Activated T-helper 17 cell treated with anti-CD3 and anti-CD28 coated beads, Interleukin-2, amount 50 U/mL, for 72 hours (primary cell): Measurements from ENCODE around the gene NAA20. TPM values are rescaled to one million over a fixed set of nuclear protein-coding genes. Genes with fewer than 3 reads are reported as not detected.

Experiments used
- ATAC-seq: fragments of 150-1000 bp; cut with Tn5 transposase; replicated peaks from 2 replicates; pipeline ENCODE4 v1.10.0; 2021; ENCODE audit warnings: mild to moderate bottlenecking, moderate library complexity
- H3K27ac Mint-ChIP-seq: one replicate; pipeline ENCODE4 v1.8.0; 2022; ENCODE audit warnings: mixed read lengths
- H3K27me3 Mint-ChIP-seq: one replicate; pipeline ENCODE4 v1.8.0; 2022; ENCODE audit warnings: mixed read lengths
- H3K36me3 Mint-ChIP-seq: one replicate; pipeline ENCODE4 v1.8.0; 2022; ENCODE audit warnings: low read depth, mild to moderate bottlenecking, mixed read lengths
- H3K4me1 Mint-ChIP-seq: one replicate; pipeline ENCODE4 v1.8.0; 2022; ENCODE audit warnings: mixed read lengths
- H3K4me3 Mint-ChIP-seq: one replicate; pipeline ENCODE4 v1.8.0; 2022; ENCODE audit warnings: mild to moderate bottlenecking, mixed read lengths
- H3K9me3 Mint-ChIP-seq: one replicate; pipeline ENCODE4 v1.8.0; 2022; ENCODE audit warnings: mixed read lengths
- total RNA-seq, 2 donors: library from RNA; stranded (reverse); gene quantifications; one replicate each; pipeline ENCODE4 v1.2.3, GENCODE V29; 2022

NAA20 gene
- total RNA-seq, 2 donors from 2014 or later = 39.9 to 81.4 TPM

GRCh38 chr20:20021835-20022234 is 4.7 kb downstream of the NAA20 start:
- H3K4me1 Mint-ChIP-seq = peaks cover 46% of the 10 kb centered on the region
- H3K27ac Mint-ChIP-seq = peak overlapping the region; percentile 91
- no peaks in the 10 kb centered on the region for H3K27me3 Mint-ChIP-seq
- no peaks in the 10 kb centered on the region for H3K9me3 Mint-ChIP-seq
- no peak for ATAC-seq
- peak overlapping the region; percentile 59 for H3K4me3 Mint-ChIP-seq
- peaks cover 79% of the 10 kb centered on the region for H3K36me3 Mint-ChIP-seq

GRCh38 chr20:20022498-20022897 is 5.3 kb downstream of the NAA20 start:
- peaks cover 85% of the 10 kb centered on the region for H3K36me3 Mint-ChIP-seq
- H3K4me1 Mint-ChIP-seq = peaks cover 46% of the 10 kb centered on the region
- H3K4me3 Mint-ChIP-seq = peak overlapping the region; percentile 59

GRCh38 chr20:20023395-20023794 is 6.2 kb downstream of the NAA20 start:
- H3K27ac Mint-ChIP-seq = peak overlapping the region; percentile 70
- no peak for ATAC-seq
- H3K36me3 Mint-ChIP-seq = peaks cover 86% of the 10 kb centered on the region
- H3K4me3 Mint-ChIP-seq = no peak overlapping the region
- H3K27me3 Mint-ChIP-seq = no peaks in the 10 kb centered on the region
- H3K4me1 Mint-ChIP-seq = peaks cover 41% of the 10 kb centered on the region
- no peaks in the 10 kb centered on the region for H3K9me3 Mint-ChIP-seq

More at GRCh38 chr20:20022498-20022897, 5.3 kb downstream of the NAA20 start:
- peak overlapping the region; percentile 91 for H3K27ac Mint-ChIP-seq
- peak; percentile 81 for ATAC-seq
- H3K27me3 Mint-ChIP-seq = no peaks in the 10 kb centered on the region
- H3K9me3 Mint-ChIP-seq = no peaks in the 10 kb centered on the region

GRCh38 chr20:20024942-20025341 is 7.8 kb downstream of the NAA20 start:
- peak overlapping the region; percentile 70 for H3K27ac Mint-ChIP-seq
- peaks cover 84% of the 10 kb centered on the region for H3K36me3 Mint-ChIP-seq

DNA sequence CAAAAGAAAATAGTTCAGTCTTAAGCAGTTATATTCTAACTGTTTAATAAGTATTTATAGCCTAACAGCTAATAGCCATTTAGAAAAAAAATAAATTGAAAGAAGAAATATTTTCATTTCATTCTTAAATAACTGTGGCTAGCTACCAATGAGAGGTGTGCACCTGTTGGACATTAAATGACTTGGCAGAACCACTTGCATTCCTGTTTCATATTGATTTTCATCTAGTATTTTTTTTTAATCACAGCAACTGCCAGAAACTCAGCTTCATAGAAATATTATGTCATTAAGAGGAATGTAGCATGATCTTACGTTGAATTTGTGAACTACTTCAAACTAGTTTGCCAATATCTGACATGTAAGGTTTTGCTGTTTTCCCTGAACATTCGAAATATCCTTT is 10.1 kb downstream of the NAA20 start:
- ATAC-seq = no peak
- H3K27ac Mint-ChIP-seq = no peak overlapping the region

More at GRCh38 chr20:20024942-20025341, 7.8 kb downstream of the NAA20 start:
- no peak for ATAC-seq
- H3K9me3 Mint-ChIP-seq = no peaks in the 10 kb centered on the region
- no peaks in the 10 kb centered on the region for H3K27me3 Mint-ChIP-seq
- H3K4me3 Mint-ChIP-seq = no peak overlapping the region
- peaks cover 32% of the 10 kb centered on the region for H3K4me1 Mint-ChIP-seq

GRCh38 chr20:20031790-20032189 is 14.6 kb downstream of the NAA20 start:
- no peaks in the 10 kb centered on the region for H3K9me3 Mint-ChIP-seq
- no peaks in the 10 kb centered on the region for H3K4me1 Mint-ChIP-seq
- peaks cover 98% of the 10 kb centered on the region for H3K36me3 Mint-ChIP-seq
- no peak overlapping the region for H3K4me3 Mint-ChIP-seq
- no peak for ATAC-seq
- no peaks in the 10 kb centered on the region for H3K27me3 Mint-ChIP-seq
- no peak overlapping the region for H3K27ac Mint-ChIP-seq

More for the DNA sequence above, 10.1 kb downstream of the NAA20 start:
- Mint-ChIP-seq H3K27me3 (no peaks in the 10 kb centered on the region), H3K9me3 (no peaks in the 10 kb centered on the region), H3K4me1 (peaks cover 13% of the 10 kb centered on the region), H3K4me3 (no peak overlapping the region), H3K36me3 (peaks cover 91% of the 10 kb centered on the region)

- Mint-ChIP-seq H3K36me3 (peaks cover 100% of the 10 kb centered on the region), H3K4me3 (no peak overlapping the region), H3K4me1 (no peaks in the 10 kb centered on the region), H3K27ac (no peak overlapping the region), H3K27me3 (no peaks in the 10 kb centered on the region), H3K9me3 (no peaks in the 10 kb centered on the region)
- no peak for ATAC-seq
Measured at GRCh38 chr20:20034486-20034885, 17.3 kb downstream of the NAA20 start.

- no peaks in the 10 kb centered on the region for H3K9me3 Mint-ChIP-seq
- H3K4me1 Mint-ChIP-seq = no peaks in the 10 kb centered on the region
- peaks cover 99% of the 10 kb centered on the region for H3K36me3 Mint-ChIP-seq
- H3K27ac Mint-ChIP-seq = peak overlapping the region; percentile 42
- no peaks in the 10 kb centered on the region for H3K27me3 Mint-ChIP-seq
- H3K4me3 Mint-ChIP-seq = no peak overlapping the region
- no peak for ATAC-seq
Measured at GRCh38 chr20:20036756-20037155, 19.6 kb downstream of the NAA20 start.

DNA sequence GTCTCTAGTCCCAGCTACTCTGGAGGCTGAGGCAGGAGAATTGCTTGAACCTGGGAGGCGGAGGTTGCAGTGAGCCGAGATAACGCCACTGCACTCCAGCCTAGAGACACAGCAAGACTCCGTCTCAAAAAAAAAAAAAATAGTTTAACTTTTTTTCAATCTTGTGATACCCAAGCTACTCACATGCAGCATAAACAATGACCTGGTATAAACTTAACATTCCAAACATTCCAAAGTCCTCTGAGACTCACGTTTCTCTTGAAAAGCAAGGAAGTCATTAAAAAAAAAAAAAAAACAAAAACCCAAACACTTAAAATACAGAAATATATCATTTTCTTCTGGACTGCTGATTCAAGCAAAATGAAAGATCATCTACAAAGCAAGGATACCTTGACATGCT is 20.8 kb downstream of the NAA20 start:
- no peak for ATAC-seq
- Mint-ChIP-seq H3K4me1 (no peaks in the 10 kb centered on the region), H3K9me3 (no peaks in the 10 kb centered on the region), H3K36me3 (peaks cover 99% of the 10 kb centered on the region), H3K27ac (no peak overlapping the region), H3K4me3 (no peak overlapping the region), H3K27me3 (no peaks in the 10 kb centered on the region)

GRCh38 chr20:20038586-20038985 is 21.4 kb downstream of the NAA20 start:
- Mint-ChIP-seq H3K27me3 (no peaks in the 10 kb centered on the region), H3K4me1 (no peaks in the 10 kb centered on the region), H3K9me3 (no peaks in the 10 kb centered on the region), H3K27ac (no peak overlapping the region), H3K36me3 (peaks cover 99% of the 10 kb centered on the region), H3K4me3 (no peak overlapping the region)
- no peak for ATAC-seq

- no peaks in the 10 kb centered on the region for H3K27me3 Mint-ChIP-seq
- no peaks in the 10 kb centered on the region for H3K9me3 Mint-ChIP-seq
- peaks cover 99% of the 10 kb centered on the region for H3K36me3 Mint-ChIP-seq
- H3K27ac Mint-ChIP-seq = no peak overlapping the region
- H3K4me1 Mint-ChIP-seq = no peaks in the 10 kb centered on the region
- no peak for ATAC-seq
- no peak overlapping the region for H3K4me3 Mint-ChIP-seq
Measured at GRCh38 chr20:20039752-20040387, 22.7 kb downstream of the NAA20 start.

GRCh38 chr20:20051767-20052073 is 34.6 kb downstream of the NAA20 start:
- H3K9me3 Mint-ChIP-seq = no peaks in the 10 kb centered on the region
- no peaks in the 10 kb centered on the region for H3K27me3 Mint-ChIP-seq
- H3K27ac Mint-ChIP-seq = peak overlapping the region; percentile 99
- H3K4me3 Mint-ChIP-seq = peak overlapping the region; percentile 99
- peaks cover 51% of the 10 kb centered on the region for H3K36me3 Mint-ChIP-seq
- ATAC-seq = peak; percentile 44
- H3K4me1 Mint-ChIP-seq = peaks cover 13% of the 10 kb centered on the region

DNA sequence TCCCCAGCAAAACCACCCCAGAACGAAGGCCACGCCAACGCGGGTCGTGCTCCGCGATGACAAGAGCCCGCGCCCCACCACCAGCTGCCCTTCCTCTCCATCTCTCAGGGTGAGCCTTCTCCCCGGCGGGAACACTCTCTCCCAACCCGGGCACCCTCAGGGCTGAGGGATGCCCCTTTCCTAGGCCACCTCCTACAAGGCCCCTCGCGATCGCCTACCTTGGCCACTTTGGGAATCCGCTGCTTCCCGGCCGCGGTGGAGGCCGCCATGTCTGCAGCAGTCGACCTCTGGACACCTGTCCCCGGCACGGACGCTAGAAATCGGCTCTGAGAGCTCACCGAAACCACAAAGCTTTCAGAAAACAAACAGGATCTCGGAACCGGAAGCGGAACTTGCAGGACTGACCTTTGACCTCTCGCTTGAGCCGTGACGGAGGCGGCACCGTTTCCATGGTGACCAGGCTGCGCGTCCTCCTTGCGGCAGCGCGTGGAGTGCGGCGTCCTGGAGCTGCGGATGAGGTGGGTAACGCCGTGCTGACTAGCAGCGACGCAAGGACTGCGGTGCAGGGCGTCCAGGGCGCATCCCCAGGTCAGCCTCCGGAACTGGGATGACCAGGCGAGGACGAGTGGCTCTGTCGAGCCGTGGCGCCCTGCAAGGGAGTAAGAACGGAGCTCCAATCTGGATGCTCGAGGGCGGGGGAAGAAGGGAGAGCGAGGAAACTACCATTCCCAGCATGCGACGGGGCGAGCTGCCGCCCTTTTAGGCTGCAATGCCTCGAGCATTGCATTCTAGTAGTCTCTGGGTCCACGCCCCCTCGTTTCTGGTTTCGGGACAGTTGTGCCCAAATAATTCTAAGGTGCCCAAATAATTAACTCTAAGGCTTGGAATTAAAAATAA is 35.2 kb downstream of the NAA20 start, which contains the start of the genes CFAP61 and CRNKL1:
Gene CFAP61 (plus strand): TSS at position 459 of the 897 bp plus-strand sequence. CDS start 4,122 bp downstream, outside the sequence.
Gene CRNKL1 (minus strand): TSS at position 393 of the 897 bp plus-strand sequence. CDS start 124 bp downstream, at position 269.
- Mint-ChIP-seq H3K9me3 (no peaks in the 10 kb centered on the region), H3K4me1 (peaks cover 13% of the 10 kb centered on the region), H3K27ac (peak within 1 kb of the TSS; percentile 99), H3K27me3 (no peaks in the 10 kb centered on the region), H3K36me3 (peaks cover 45% of the 10 kb centered on the region), H3K4me3 (peak within 1 kb of the TSS; percentile 99)
- ATAC-seq = peak; percentile 96

DNA sequence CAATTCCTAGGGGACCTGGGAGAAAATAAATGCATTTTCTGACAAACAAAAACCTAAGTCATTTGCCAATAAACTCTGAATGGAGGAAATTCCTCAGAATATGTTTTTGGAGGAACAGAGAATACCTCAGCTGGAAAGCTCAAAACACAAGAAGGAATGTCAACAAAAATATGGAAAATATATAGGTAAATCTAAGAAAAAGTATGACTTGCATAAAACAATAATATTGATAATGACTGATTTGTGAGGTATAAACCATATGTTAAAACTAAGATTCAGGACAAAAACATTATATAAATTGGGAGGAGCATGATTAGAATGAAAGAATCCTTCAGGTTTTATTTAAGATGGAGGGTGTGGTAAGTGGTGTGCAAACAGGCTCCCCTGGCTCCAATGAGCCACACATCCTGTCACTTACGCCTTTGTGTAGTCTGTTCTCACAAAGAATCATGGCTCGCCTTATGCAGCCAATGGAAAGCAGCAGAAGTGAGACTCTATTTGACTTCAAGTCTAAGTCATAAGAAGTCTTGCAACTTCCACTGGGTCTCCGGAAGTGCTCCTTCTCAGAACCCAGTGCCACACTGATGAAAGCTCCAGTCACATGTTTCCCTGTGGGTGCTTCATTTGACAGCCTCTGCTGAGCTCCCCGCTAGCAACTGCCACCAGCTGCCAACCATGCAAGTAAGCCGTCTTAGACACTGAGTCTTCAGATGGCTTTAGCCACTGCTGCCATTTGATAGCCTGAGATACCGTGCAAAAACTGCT is 43.3 kb downstream of the NAA20 start:
- H3K36me3 Mint-ChIP-seq = no peaks in the 10 kb centered on the region
- ATAC-seq = no peak
- H3K4me1 Mint-ChIP-seq = no peaks in the 10 kb centered on the region
- no peaks in the 10 kb centered on the region for H3K9me3 Mint-ChIP-seq
- no peak overlapping the region for H3K27ac Mint-ChIP-seq
- peaks cover 21% of the 10 kb centered on the region for H3K27me3 Mint-ChIP-seq
- no peak overlapping the region for H3K4me3 Mint-ChIP-seq
